GM23248 (cell line): ENCODE results near the gene ANKRD13B. TPM values are rescaled to one million over a fixed set of nuclear protein-coding genes. Genes with fewer than 3 reads are reported as not detected.

Experiments used
- DNase-seq: peaks from one replicate; pipeline ENCODE4 v3.0.0-alpha.2; 2015
- H2AFZ ChIP-seq: fragments of 200-600 bp; sonication (generic); 2 replicates; pipeline ENCODE4 v1.6.1; 2016; ENCODE audit warnings: antibody characterized with exemption
- H3F3A ChIP-seq: fragments of 200-600 bp; sonication (generic); 2 replicates; pipeline ENCODE4 v1.6.1; 2016; ENCODE audit warnings: mild to moderate bottlenecking, antibody characterized with exemption, mixed run types; ENCODE audit not compliant: insufficient read depth
- H3K27ac ChIP-seq: fragments of 200-600 bp; sonication (generic); 2 replicates; pipeline ENCODE4 v1.5.1; 2016; ENCODE audit warnings: mild to moderate bottlenecking
- H3K27me3 ChIP-seq: fragments of 200-600 bp; sonication (generic); replicated peaks from 2 replicates; pipeline ENCODE4 v1.6.1; 2016; ENCODE audit warnings: mild to moderate bottlenecking; ENCODE audit not compliant: insufficient read depth
- H3K36me3 ChIP-seq: fragments of 200-600 bp; sonication (generic); 2 replicates; pipeline ENCODE4 v1.6.1; 2016; ENCODE audit warnings: low read depth, mild to moderate bottlenecking
- H3K4me1 ChIP-seq: fragments of 200-600 bp; sonication (generic); 2 replicates; pipeline ENCODE4 v1.6.1; 2016; ENCODE audit warnings: mild to moderate bottlenecking; ENCODE audit not compliant: insufficient read depth
- H3K4me2 ChIP-seq: fragments of 200-600 bp; sonication (generic); one replicate; pipeline ENCODE4 v1.6.1; 2016; ENCODE audit warnings: mild to moderate bottlenecking; ENCODE audit not compliant: unreplicated experiment
- H3K4me3 ChIP-seq: fragments of 200-600 bp; sonication (generic); 2 replicates; pipeline ENCODE4 v1.5.1; 2016; ENCODE audit warnings: mild to moderate bottlenecking
- H3K79me2 ChIP-seq: fragments of 200-600 bp; sonication (generic); 2 replicates; pipeline ENCODE4 v1.6.1; 2016; ENCODE audit warnings: mild to moderate bottlenecking; ENCODE audit not compliant: insufficient read depth
- H3K9ac ChIP-seq: fragments of 200-600 bp; sonication (generic); 2 replicates; pipeline ENCODE4 v1.6.1; 2016; ENCODE audit warnings: mild to moderate bottlenecking
- H3K9me2 ChIP-seq: fragments of 200-600 bp; sonication (generic); 2 replicates; pipeline ENCODE4 v1.6.1; 2016; ENCODE audit warnings: mixed run types, mild to moderate bottlenecking, moderate library complexity; ENCODE audit not compliant: insufficient read depth
- H3K9me3 ChIP-seq: fragments of 200-600 bp; sonication (generic); one replicate; pipeline ENCODE4 v1.6.1; 2017; ENCODE audit warnings: low read depth
- H4K20me1 ChIP-seq: fragments of 200-600 bp; sonication (generic); 2 replicates; pipeline ENCODE4 v1.6.0; 2016; ENCODE audit not compliant: insufficient read depth
- EZH2 ChIP-seq: fragments of 200-600 bp; sonication (generic); IDR thresholded peaks from 2 replicates; pipeline ENCODE4 v1.6.1; 2018; ENCODE audit warnings: antibody characterized with exemption, mild to moderate bottlenecking; ENCODE audit not compliant: insufficient read depth, poor library complexity, severe bottlenecking
- EZH2phosphoT487 ChIP-seq: fragments of 200-600 bp; sonication (generic); IDR thresholded peaks from 2 replicates; pipeline ENCODE4 v1.6.1; 2018; ENCODE audit warnings: antibody characterized with exemption, moderate library complexity, mild to moderate bottlenecking, low read depth; ENCODE audit not compliant: insufficient read depth
- WGBS, 2 experiments: methylation state at CpG; one replicate each; pipeline ENCODE4 v1.1.6; 2015 to 2017; ENCODE audit warnings: low lambda C conversion rate in 2 of 2, low coverage in 1 of 2; ENCODE audit errors: missing lambda C conversion rate in 2 of 2; 5-methylcytosine and 5-hydroxymethylcytosine counted together
- in situ Hi-C: fragments of 300-500 bp; cut with MboI; formaldehyde crosslinking; loops from 2 replicates; pipeline ENCODE4 v1.15.0; 2020
- polyA plus RNA-seq: library from polyadenylated mRNA; unstranded; fragments of >200 nt; fragmentation: Nextera tagmentation; extraction: Ambion mirVana; gene quantifications from 2 replicates; pipeline ENCODE4 v1.2.1, GENCODE V29; 2016
- total RNA-seq: library from RNA; depleted of rRNA; stranded (reverse); fragments of >200 nt; shearing (Covaris generic); gene quantifications from 2 replicates; pipeline ENCODE4 v1.2.3, GENCODE V29; 2014

ANKRD13B gene
- total and polyA plus RNA-seq, 2 experiments from 2014 or later, result 1.7 to 9.4 TPM

- H3K79me2 ChIP-seq, result no peaks in the 10 kb centered on the region
- peak overlapping the region; percentile 66 for H3K4me3 ChIP-seq
- TF ChIP-seq EZH2 (no peak), EZH2phosphoT487 (no peak)
- H3K4me2 ChIP-seq, result peak overlapping the region; percentile 80
- no peaks in the 10 kb centered on the region for H3K9me3 ChIP-seq
- H3F3A ChIP-seq, result no peaks in the 10 kb centered on the region
- H3K4me1 ChIP-seq, result no peaks in the 10 kb centered on the region
- WGBS, 2 experiments, result 8 to 12% methylated on average over 48 to 68 of the region's 74 CpGs
- DNase-seq, result peak; percentile 96
- H3K9ac ChIP-seq, result peak overlapping the region; percentile 49; the same call in 1 of the 2 replicates
- in situ Hi-C loops, result no loop called here
- H3K27me3 ChIP-seq, result no peaks in the 10 kb centered on the region
- H2AFZ ChIP-seq, result peak overlapping the region; percentile 75
- H3K9me2 ChIP-seq, result no peaks in the 10 kb centered on the region
- H4K20me1 ChIP-seq, result no peaks in the 10 kb centered on the region
- H3K36me3 ChIP-seq, result no peaks in the 10 kb centered on the region
- H3K27ac ChIP-seq, result peak overlapping the region; percentile 35; the same call in 1 of the 2 replicates
Observed at GRCh38 chr17:29615492-29616299, 22.8 kb downstream of the ANKRD13B start.

- H3K4me3 ChIP-seq, result peak overlapping the region; percentile 66; the same call in 1 of the 2 replicates
- H3F3A ChIP-seq, result no peaks in the 10 kb centered on the region
- no peak overlapping the region for H3K27ac ChIP-seq
- H3K9me3 ChIP-seq, result no peaks in the 10 kb centered on the region
- no peaks in the 10 kb centered on the region for H3K36me3 ChIP-seq
- no peak overlapping the region for H2AFZ ChIP-seq
- H3K9me2 ChIP-seq, result no peaks in the 10 kb centered on the region
- no peaks in the 10 kb centered on the region for H4K20me1 ChIP-seq
- no peaks in the 10 kb centered on the region for H3K4me1 ChIP-seq
- DNase-seq, result no peak
- WGBS, 2 experiments, result 60 to 63% methylated on average over 31 to 32 of the region's 32 CpGs
- H3K9ac ChIP-seq, result no peak overlapping the region
- TF ChIP-seq EZH2phosphoT487 (no peak), EZH2 (no peak)
- H3K4me2 ChIP-seq, result no peak overlapping the region
- H3K27me3 ChIP-seq, result no peaks in the 10 kb centered on the region
- in situ Hi-C loops, result no loop called here
- no peaks in the 10 kb centered on the region for H3K79me2 ChIP-seq
Observed at GRCh38 chr17:29616300-29617048, 23.5 kb downstream of the ANKRD13B start.

- 39 to 48% methylated on average over 16 of the region's 16 CpGs for WGBS, 2 experiments
Observed at GRCh38 chr17:29617125-29617480, 24.2 kb downstream of the ANKRD13B start.

DNA sequence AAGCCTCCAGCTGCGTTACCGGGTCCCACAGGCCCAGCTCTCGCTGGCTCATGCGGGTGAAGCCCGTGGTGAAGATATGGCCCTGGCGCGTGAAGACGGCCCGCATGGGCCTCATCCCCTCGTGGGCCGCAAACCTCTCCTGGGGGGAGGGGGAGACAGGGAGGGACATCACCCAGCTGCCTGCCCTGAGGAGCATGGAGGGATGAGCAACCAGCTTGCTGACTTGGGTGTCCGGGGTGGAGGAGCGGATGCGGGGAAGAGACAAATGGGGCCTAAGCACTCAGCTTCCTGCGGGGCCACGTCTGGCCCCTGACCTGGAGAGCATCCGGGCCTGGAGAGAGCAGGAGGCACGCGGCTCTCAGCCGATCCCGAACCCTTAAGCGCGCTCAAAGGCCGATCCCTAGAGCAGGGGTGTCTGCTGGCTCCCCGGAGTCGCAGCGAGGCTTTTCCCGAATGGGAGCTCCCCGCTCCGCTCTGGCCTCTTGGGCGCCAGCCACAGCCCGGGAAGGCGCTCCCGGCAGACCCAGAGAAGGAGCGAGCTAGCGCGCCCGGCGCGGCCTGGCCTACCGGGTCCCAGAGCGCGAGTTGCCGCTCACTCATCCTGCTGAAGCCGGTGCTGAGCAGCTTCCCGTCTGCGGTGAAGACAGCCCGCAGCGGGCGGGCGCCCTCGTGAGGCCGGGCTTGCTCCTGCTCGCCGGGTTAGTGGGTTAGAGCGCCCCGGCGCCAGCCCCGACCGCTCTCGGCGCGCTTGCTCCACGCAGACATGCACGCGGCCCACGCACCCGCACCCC, 24.7 kb downstream of the ANKRD13B start:
- Histone ChIP-seq H3K9me2 (no peaks in the 10 kb centered on the region), H2AFZ (no peak overlapping the region), H3K36me3 (no peaks in the 10 kb centered on the region), H3K79me2 (no peaks in the 10 kb centered on the region), H3K9me3 (no peaks in the 10 kb centered on the region), H3F3A (no peaks in the 10 kb centered on the region), H3K4me3 (no peak overlapping the region), H3K4me1 (no peaks in the 10 kb centered on the region), H3K4me2 (no peak overlapping the region), H3K27me3 (no peaks in the 10 kb centered on the region), H4K20me1 (no peaks in the 10 kb centered on the region), H3K9ac (no peak overlapping the region), H3K27ac (no peak overlapping the region)
- no peak for TF ChIP-seq EZH2phosphoT487
- TF ChIP-seq EZH2, result no peak
- in situ Hi-C loops, result no loop called here
- peak; percentile 50 for DNase-seq
- WGBS, 2 experiments, result 43 to 46% methylated on average over 46 to 51 of the region's 68 CpGs

More at GRCh38 chr17:29617125-29617480, 24.2 kb downstream of the ANKRD13B start:
- Histone ChIP-seq H3K36me3 (no peaks in the 10 kb centered on the region), H3K4me2 (no peak overlapping the region), H3K4me3 (no peak overlapping the region), H4K20me1 (no peaks in the 10 kb centered on the region), H3K4me1 (no peaks in the 10 kb centered on the region), H3K9ac (no peak overlapping the region), H2AFZ (no peak overlapping the region), H3K27ac (no peak overlapping the region), H3K9me2 (no peaks in the 10 kb centered on the region), H3F3A (no peaks in the 10 kb centered on the region), H3K27me3 (no peaks in the 10 kb centered on the region), H3K9me3 (no peaks in the 10 kb centered on the region), H3K79me2 (no peaks in the 10 kb centered on the region)
- DNase-seq, result peak; percentile 51
- no peak for TF ChIP-seq EZH2phosphoT487
- no peak for TF ChIP-seq EZH2
- in situ Hi-C loops, result no loop called here
